ENCODE data around the gene KAT5.

DNA sequence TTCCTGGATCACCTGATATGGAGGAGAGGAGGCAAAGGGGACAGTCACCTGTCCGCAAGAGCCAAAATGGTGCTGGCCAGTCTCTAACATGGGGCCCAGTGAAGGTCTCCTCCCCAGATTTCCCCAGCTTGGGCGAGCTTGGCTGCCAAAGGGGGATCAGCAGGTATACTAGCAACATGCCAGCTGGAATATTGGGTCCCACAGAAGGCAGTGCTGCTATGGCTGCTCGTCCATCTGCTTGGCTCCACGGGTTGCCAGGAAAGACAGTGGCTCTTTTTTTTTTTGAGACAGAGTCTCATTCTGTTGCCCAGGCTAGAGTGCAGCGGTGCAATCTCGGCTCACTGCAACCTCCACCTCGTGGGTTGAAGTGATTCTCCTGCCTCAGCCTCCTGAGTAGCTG lies 12.7 kb upstream of the KAT5 start:
- TF ChIP-seq CTCF (IDR thresholded peaks at IDR 0.05; ENCODE audit: low read depth, low read length, poor library complexity, severe bottlenecking) (no peak), EZH2phosphoT487 (IDR thresholded peaks at IDR 0.05; ENCODE audit: borderline replicate concordance, low read length) (no peak)
